GM10847 (cell line): ENCODE measurements around the gene PCSK6.

Experiments
- POLR2A ChIP-seq: IDR thresholded peaks from 2 replicates; pipeline ENCODE4 v1.6.1; 2011; ENCODE audit not compliant: insufficient read length; ENCODE audit errors: extremely low read depth

Gene PCSK6

GRCh38 chr15:101510212-101511197 lies 21.0 kb upstream of the PCSK6 start:
- TF ChIP-seq POLR2A: no peak

- TF ChIP-seq POLR2A: no peak
Measured at GRCh38 chr15:101509279-101509678, 19.8 kb upstream of the PCSK6 start.

GRCh38 chr15:101506491-101506890 lies 17.0 kb upstream of the PCSK6 start:
- TF ChIP-seq POLR2A: no peak

- no peak for TF ChIP-seq POLR2A
Measured at GRCh38 chr15:101505610-101506337, 16.3 kb upstream of the PCSK6 start.

- no peak for TF ChIP-seq POLR2A
Measured at GRCh38 chr15:101504866-101505609, 15.5 kb upstream of the PCSK6 start.

- no peak for TF ChIP-seq POLR2A
Measured at GRCh38 chr15:101504373-101504772, 14.9 kb upstream of the PCSK6 start.

- no peak for TF ChIP-seq POLR2A
Measured at GRCh38 chr15:101503296-101503599, 13.7 kb upstream of the PCSK6 start.

GRCh38 chr15:101502572-101503295 lies 13.2 kb upstream of the PCSK6 start:
- TF ChIP-seq POLR2A: no peak

GRCh38 chr15:101501703-101502373 lies 12.3 kb upstream of the PCSK6 start:
- TF ChIP-seq POLR2A: no peak

GRCh38 chr15:101500865-101501551 lies 11.5 kb upstream of the PCSK6 start:
- no peak for TF ChIP-seq POLR2A

GRCh38 chr15:101499863-101500713 lies 10.6 kb upstream of the PCSK6 start:
- no peak for TF ChIP-seq POLR2A

- TF ChIP-seq POLR2A: no peak
Measured at GRCh38 chr15:101498717-101499480, 9.4 kb upstream of the PCSK6 start.
